ENCODE results near the gene DCAF5.

DNA sequence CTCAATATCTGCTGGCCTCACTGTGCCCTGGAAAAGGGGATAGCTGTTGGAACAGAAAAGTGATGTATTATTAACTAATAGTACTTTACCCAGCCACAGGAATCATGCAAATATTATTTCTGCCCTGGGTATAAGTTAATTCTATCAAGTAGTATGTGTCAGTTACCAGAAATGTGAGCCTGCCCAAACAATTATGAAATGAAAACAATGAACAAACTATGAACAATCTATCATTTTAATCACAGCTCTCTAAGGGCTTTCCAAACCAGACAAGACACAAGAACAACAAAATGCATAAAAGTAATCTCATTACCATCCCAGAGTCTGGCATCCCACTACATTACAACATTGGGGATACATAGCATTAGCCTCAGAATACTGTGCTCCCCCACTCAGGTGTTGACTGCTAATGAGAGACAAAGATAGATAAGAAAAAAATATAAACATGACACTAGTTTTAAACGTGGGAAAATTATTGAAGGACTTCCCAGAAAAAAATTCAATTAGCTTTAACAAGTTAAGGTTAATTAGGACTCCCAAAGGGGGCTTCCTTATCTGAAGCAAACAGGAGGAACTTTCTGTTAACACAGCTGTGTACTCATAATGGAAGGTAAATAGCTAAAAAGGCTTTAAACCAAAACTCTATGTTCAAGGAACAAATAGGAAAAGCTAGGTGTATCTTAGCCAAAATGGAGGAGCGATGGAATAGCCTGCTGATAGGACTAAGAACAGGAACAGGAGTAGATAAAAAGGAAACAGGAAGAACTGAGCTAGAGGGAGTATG lies 3.3 kb downstream of the DCAF5 start:
- TF ChIP-seq CTCF (IDR thresholded peaks at IDR 0.05) (no peak), ZFX (IDR thresholded peaks at IDR 0.05; ENCODE audit: borderline replicate concordance) (no peak)
